GM12892 (cell line): Measurements from ENCODE around the gene TNFSF8.

Experiments used
- POLR2A ChIP-seq: IDR thresholded peaks from 2 replicates; pipeline ENCODE4 v1.6.1; 2011; ENCODE audit warnings: low read depth, low read length, control low read depth
- POLR2AphosphoS5 ChIP-seq: IDR thresholded peaks from 2 replicates; pipeline ENCODE4 v1.6.1; 2011; ENCODE audit warnings: low read depth, low read length, control low read depth

DNA sequence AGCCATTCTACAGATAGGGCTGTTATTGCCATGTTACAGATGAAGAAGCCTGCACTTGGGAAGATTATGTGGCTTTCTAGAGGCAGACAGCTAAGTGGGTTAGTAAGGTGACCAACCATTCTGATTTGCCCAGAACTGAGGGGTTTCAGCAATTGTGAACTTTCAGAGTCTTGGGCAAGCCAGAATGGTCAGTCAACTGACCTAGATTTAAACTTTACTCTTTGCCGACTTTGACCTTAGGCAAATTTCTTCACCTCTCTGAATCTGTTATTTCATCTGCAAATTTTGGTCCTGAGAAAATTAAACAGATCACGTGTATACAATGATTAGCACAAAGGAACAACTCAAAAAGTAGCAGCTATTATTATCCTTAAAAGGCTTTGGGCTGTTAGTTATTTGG, 20.4 kb upstream of the TNFSF8 start:
- no peak for TF ChIP-seq POLR2A
- TF ChIP-seq POLR2AphosphoS5, result no peak
